Activated CD4-positive, alpha-beta T cell treated with anti-CD3 and anti-CD28 coated beads, Interleukin-2, amount 10 ng/mL, durations not matched to agents 7 days and 5 days (primary cell): Measurements from ENCODE around the gene FOXD1. TPM values are rescaled to one million over a fixed set of nuclear protein-coding genes. Genes with fewer than 3 reads are reported as not detected.
"Not testable (repeated sequence)": the region's sequence is repeated elsewhere in the genome, so short reads cannot be mapped to it uniquely, and the experiment has no call there.

ENCODE experiments used
- CTCF ChIA-PET: fragments of 350-600 bp; sonication (Branson Sonifier 250); formaldehyde crosslinking; loops from one replicate; lab custom pipeline; 2021; ENCODE audit warnings: antibody characterized with exemption; lab: Charles Lee
- POLR2A ChIA-PET: fragments of 350-600 bp; sonication (Branson Sonifier 250); formaldehyde crosslinking; loops from one replicate; lab custom pipeline; 2021; ENCODE audit warnings: antibody characterized with exemption; lab: Charles Lee
- DNase-seq: peaks from one replicate; pipeline ENCODE4 v3.0.0-alpha.2; 2020
- H3K27ac Mint-ChIP-seq: one replicate; pipeline ENCODE4 v1.8.0; 2021; ENCODE audit warnings: mild to moderate bottlenecking, moderate library complexity, mixed read lengths
- H3K27me3 Mint-ChIP-seq: one replicate; pipeline ENCODE4 v1.8.0; 2021; ENCODE audit warnings: mixed read lengths
- H3K36me3 Mint-ChIP-seq: one replicate; pipeline ENCODE4 v1.8.0; 2021; ENCODE audit warnings: low read depth, mixed read lengths
- H3K4me1 Mint-ChIP-seq: one replicate; pipeline ENCODE4 v1.8.0; 2021; ENCODE audit warnings: mixed read lengths
- H3K4me3 Mint-ChIP-seq: one replicate; pipeline ENCODE4 v1.8.0; 2021; ENCODE audit warnings: mild to moderate bottlenecking, moderate library complexity, mixed read lengths
- H3K9me3 Mint-ChIP-seq: one replicate; pipeline ENCODE4 v1.8.0; 2021; ENCODE audit warnings: mixed read lengths
- total RNA-seq, 2 experiments: library from RNA; stranded (reverse); gene quantifications; one replicate each; pipeline ENCODE4 v1.2.3, GENCODE V29; 2021

Gene FOXD1
- not detected for total RNA-seq

GRCh38 chr5:73448463-73449136 lies at the start of gene FOXD1:
TSS of gene FOXD1 (minus strand) at chr5:73448777. CDS start at chr5:73448362, 415 bp downstream.
- H3K27ac Mint-ChIP-seq, result peak within 1 kb of the TSS; percentile 75
- DNase-seq, result peak; percentile 15
- H3K9me3 Mint-ChIP-seq, result no peaks in the 10 kb centered on the region
- H3K4me3 Mint-ChIP-seq, result peak within 1 kb of the TSS; percentile 69
- POLR2A ChIA-PET, result no interaction called here
- H3K27me3 Mint-ChIP-seq, result peaks cover 77% of the 10 kb centered on the region
- H3K36me3 Mint-ChIP-seq, result no peaks in the 10 kb centered on the region
- CTCF ChIA-PET, result interaction anchor here (0.8 kb wide), 1 partner anchor 31 kb away, joined by 4 read pairs; no protein-coding TSS in a partner anchor
- H3K4me1 Mint-ChIP-seq, result peaks cover 21% of the 10 kb centered on the region

GRCh38 chr5:73497497-73498056 lies 49.0 kb upstream of the FOXD1 start:
- Mint-ChIP-seq H3K4me1 (peaks cover 40% of the 10 kb centered on the region), H3K27ac (peak overlapping the region; percentile 100), H3K9me3 (peaks cover 2% of the 10 kb centered on the region), H3K36me3 (peaks cover 35% of the 10 kb centered on the region), H3K4me3 (peak overlapping the region; percentile 96), H3K27me3 (peaks cover 12% of the 10 kb centered on the region)
- DNase-seq, result no peak
- CTCF ChIA-PET, result interaction anchor here (0.9 to 1.5 kb wide), 5 partner anchors 8 to 78 kb away, joined by 3 to 4 read pairs (median 3); no protein-coding TSS in a partner anchor
- POLR2A ChIA-PET, result interaction anchor here (0.6 kb wide), 1 partner anchor 634 kb away, joined by 4 read pairs; no protein-coding TSS in a partner anchor

GRCh38 chr5:73496984-73497457 lies 48.4 kb upstream of the FOXD1 start:
- peaks cover 35% of the 10 kb centered on the region for H3K4me1 Mint-ChIP-seq
- DNase-seq, result no peak
- peaks cover 30% of the 10 kb centered on the region for H3K36me3 Mint-ChIP-seq
- peak overlapping the region; percentile 96 for H3K4me3 Mint-ChIP-seq
- peaks cover 14% of the 10 kb centered on the region for H3K27me3 Mint-ChIP-seq
- peaks cover 2% of the 10 kb centered on the region for H3K9me3 Mint-ChIP-seq
- CTCF ChIA-PET, result interaction anchor here (0.9 to 1.6 kb wide), 4 partner anchors 9 to 59 kb away, joined by 3 to 4 read pairs (median 3); no protein-coding TSS in a partner anchor
- POLR2A ChIA-PET, result interaction anchor here (0.6 kb wide), 1 partner anchor 633 kb away, joined by 4 read pairs; no protein-coding TSS in a partner anchor
- peak overlapping the region; percentile 100 for H3K27ac Mint-ChIP-seq

- H3K27me3 Mint-ChIP-seq, result peaks cover 14% of the 10 kb centered on the region
- H3K27ac Mint-ChIP-seq, result no peak overlapping the region
- peaks cover 29% of the 10 kb centered on the region for H3K4me1 Mint-ChIP-seq
- peaks cover 23% of the 10 kb centered on the region for H3K36me3 Mint-ChIP-seq
- H3K9me3 Mint-ChIP-seq, result peaks cover 2% of the 10 kb centered on the region
- H3K4me3 Mint-ChIP-seq, result no peak overlapping the region
- no peak for DNase-seq
- ChIA-PET POLR2A (no interaction called here), CTCF (interaction anchor here (0.6 to 1.6 kb wide), 5 partner anchors 10 to 614 kb away, joined by 3 to 5 read pairs (median 3); no protein-coding TSS in a partner anchor)
Observed at GRCh38 chr5:73495772-73496335, 47.3 kb upstream of the FOXD1 start.

- Mint-ChIP-seq H3K9me3 (peaks cover 2% of the 10 kb centered on the region), H3K4me3 (no peak overlapping the region), H3K27ac (no peak overlapping the region), H3K27me3 (peaks cover 14% of the 10 kb centered on the region), H3K36me3 (peaks cover 15% of the 10 kb centered on the region), H3K4me1 (peaks cover 19% of the 10 kb centered on the region)
- ChIA-PET CTCF (no interaction called here), POLR2A (no interaction called here)
- DNase-seq, result no peak
Observed at GRCh38 chr5:73494721-73495120, 46.1 kb upstream of the FOXD1 start.

- Mint-ChIP-seq H3K27me3 (peaks cover 19% of the 10 kb centered on the region), H3K36me3 (peaks cover 8% of the 10 kb centered on the region), H3K27ac (no peak overlapping the region), H3K4me1 (peaks cover 11% of the 10 kb centered on the region), H3K9me3 (peaks cover 2% of the 10 kb centered on the region), H3K4me3 (no peak overlapping the region)
- POLR2A ChIA-PET, result no interaction called here
- no peak for DNase-seq
- CTCF ChIA-PET, result no interaction called here
Observed at GRCh38 chr5:73493421-73493820, 44.8 kb upstream of the FOXD1 start.

GRCh38 chr5:73491155-73491554 lies 42.6 kb upstream of the FOXD1 start:
- Mint-ChIP-seq H3K4me1 (no peaks in the 10 kb centered on the region), H3K4me3 (no peak overlapping the region), H3K27me3 (peaks cover 31% of the 10 kb centered on the region), H3K9me3 (no peaks in the 10 kb centered on the region), H3K27ac (no peak overlapping the region), H3K36me3 (no peaks in the 10 kb centered on the region)
- DNase-seq, result no peak
- ChIA-PET CTCF (no interaction called here), POLR2A (no interaction called here)

- H3K4me1 Mint-ChIP-seq, result no peaks in the 10 kb centered on the region
- ChIA-PET CTCF (interaction anchor here (0.9 kb wide), 1 partner anchor 8 kb away, joined by 3 read pairs; no protein-coding TSS in a partner anchor), POLR2A (no interaction called here)
- peaks cover 35% of the 10 kb centered on the region for H3K27me3 Mint-ChIP-seq
- H3K9me3 Mint-ChIP-seq, result no peaks in the 10 kb centered on the region
- no peak overlapping the region for H3K27ac Mint-ChIP-seq
- H3K36me3 Mint-ChIP-seq, result no peaks in the 10 kb centered on the region
- DNase-seq, result no peak
- no peak overlapping the region for H3K4me3 Mint-ChIP-seq
Observed at GRCh38 chr5:73490088-73490487, 41.5 kb upstream of the FOXD1 start.

- ChIA-PET POLR2A (no interaction called here), CTCF (interaction anchor here (1.2 kb wide), 1 partner anchor 10 kb away, joined by 3 read pairs; no protein-coding TSS in a partner anchor)
- Mint-ChIP-seq H3K4me1 (no peaks in the 10 kb centered on the region), H3K27ac (no peak overlapping the region), H3K27me3 (peaks cover 34% of the 10 kb centered on the region), H3K9me3 (no peaks in the 10 kb centered on the region), H3K4me3 (no peak overlapping the region), H3K36me3 (no peaks in the 10 kb centered on the region)
- no peak for DNase-seq
Observed at GRCh38 chr5:73488806-73489205, 40.2 kb upstream of the FOXD1 start.

- Mint-ChIP-seq H3K4me3 (no peak overlapping the region), H3K9me3 (no peaks in the 10 kb centered on the region), H3K36me3 (no peaks in the 10 kb centered on the region), H3K27ac (no peak overlapping the region), H3K27me3 (peaks cover 28% of the 10 kb centered on the region), H3K4me1 (no peaks in the 10 kb centered on the region)
- no peak for DNase-seq
- ChIA-PET POLR2A (no interaction called here), CTCF (interaction anchor here (0.9 to 1.0 kb wide), 2 partner anchors 13 to 21 kb away, joined by 3 read pairs; no protein-coding TSS in a partner anchor)
Observed at GRCh38 chr5:73487815-73488214, 39.2 kb upstream of the FOXD1 start.

GRCh38 chr5:73487257-73487656 lies 38.7 kb upstream of the FOXD1 start:
- not testable (repeated sequence) for H3K9me3 Mint-ChIP-seq

GRCh38 chr5:73486119-73486899 lies 37.7 kb upstream of the FOXD1 start:
- Mint-ChIP-seq H3K27me3 (peaks cover 29% of the 10 kb centered on the region), H3K4me3 (no peak overlapping the region), H3K4me1 (no peaks in the 10 kb centered on the region), H3K9me3 (no peaks in the 10 kb centered on the region), H3K27ac (no peak overlapping the region), H3K36me3 (no peaks in the 10 kb centered on the region)
- POLR2A ChIA-PET, result no interaction called here
- CTCF ChIA-PET, result no interaction called here
- no peak for DNase-seq

More at GRCh38 chr5:73487257-73487656, 38.7 kb upstream of the FOXD1 start:
- POLR2A ChIA-PET, H3K4me3 Mint-ChIP-seq, H3K4me1 Mint-ChIP-seq, H3K27ac Mint-ChIP-seq, DNase-seq, H3K36me3 Mint-ChIP-seq: not testable (repeated sequence)
- H3K27me3 Mint-ChIP-seq, result peaks cover 25% of the 10 kb centered on the region
- CTCF ChIA-PET, result interaction anchor here (0.9 to 1.0 kb wide), 2 partner anchors 12 to 22 kb away, joined by 3 read pairs; no protein-coding TSS in a partner anchor
